ENCODE results near the gene FAM118A. TPM values are rescaled to one million over a fixed set of nuclear protein-coding genes. Genes with fewer than 3 reads are reported as not detected.
"Not testable (repeated sequence)": the region's sequence is repeated elsewhere in the genome, so short reads cannot be mapped to it uniquely, and the experiment has no call there.

The FAM118A gene
- total RNA-seq (2021), result 34.3 and 37.9 TPM in 2 replicates
- long read RNA-seq, transcript FAM118A-211 (4 exons, 756 nt), result major isoform, 24 of 158 reads
- long read RNA-seq, partial matches to known transcripts, result 97 of 158 reads
- long read RNA-seq, other reads (novel, unspliced or antisense), result 35 of 158 reads

DNA sequence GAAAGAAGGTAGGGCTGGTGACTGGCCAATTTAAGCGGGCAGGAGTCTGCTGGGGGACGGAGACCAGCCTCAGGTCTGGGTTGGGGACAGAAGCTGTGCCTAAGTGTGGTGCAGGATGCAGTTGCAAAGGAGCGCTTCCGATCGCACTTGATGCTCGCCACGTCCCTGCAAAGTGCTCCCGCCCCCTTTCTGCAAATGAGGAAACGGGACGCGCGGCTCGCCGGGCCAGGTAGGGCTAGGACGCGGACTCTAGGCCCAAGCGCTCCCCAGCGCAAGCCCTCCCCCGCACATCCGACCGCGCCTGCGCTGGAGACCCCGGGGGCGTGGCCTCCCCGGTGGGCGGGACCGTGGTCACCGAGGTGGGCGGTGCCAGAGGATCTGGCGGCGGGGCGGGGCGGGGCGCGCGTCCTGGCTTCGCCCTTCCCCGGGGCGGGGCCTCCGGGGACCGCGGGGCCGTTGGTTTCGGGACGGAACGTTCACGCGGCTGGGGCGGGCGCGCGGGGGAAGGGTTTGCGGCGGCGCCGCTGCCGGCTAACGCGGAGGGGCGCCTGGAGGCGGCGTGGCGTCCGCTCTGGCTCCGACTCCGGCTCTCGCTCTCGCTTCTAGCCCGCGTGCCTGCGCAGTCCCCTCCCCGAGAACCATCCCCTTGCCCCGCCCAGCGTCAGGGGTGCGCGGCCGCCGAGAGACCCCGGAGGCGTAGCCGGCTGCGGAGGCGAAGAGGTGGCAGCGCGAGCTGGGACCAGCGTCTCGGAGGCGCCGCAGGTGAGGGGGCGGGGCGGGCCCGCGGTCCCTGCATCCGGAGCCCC lies at the start of gene FAM118A:
Gene FAM118A, plus strand, starts transcription at position 513 of the 806 bp plus-strand sequence. CDS start 12,446 bp downstream, outside the sequence.
- Histone ChIP-seq H4K91ac (ENCODE audit: insufficient read length, low read depth, low read length) (no peak within 1 kb of the TSS), H4K8ac (replicated peaks; ENCODE audit: insufficient read length, low read depth, low read length) (no peak within 1 kb of the TSS), H3K14ac (ENCODE audit: insufficient read depth, low read length) (peak within 1 kb of the TSS; percentile 62), H3T11ph (ENCODE audit: low read length) (no peak within 1 kb of the TSS), H2BK20ac (ENCODE audit: low read depth, low read length, poor library complexity, severe bottlenecking) (no peak within 1 kb of the TSS), H2BK120ac (ENCODE audit: low read depth, low read length, poor library complexity, severe bottlenecking) (no peak within 1 kb of the TSS), H3K23me2 (ENCODE audit: insufficient read length, low read depth, low read length, poor library complexity, severe bottlenecking) (peaks cover 13% of the 10 kb centered on the region), H4K5ac (ENCODE audit: insufficient read length, low read depth, low read length) (no peak within 1 kb of the TSS), H3K27me3 (ENCODE audit: insufficient read depth, low read length) (no peaks in the 10 kb centered on the region), H3K9ac (ENCODE audit: extremely low read depth, insufficient read length, low read length) (peak within 1 kb of the TSS; percentile 36), H3K27ac (ENCODE audit: insufficient read length, low read depth, low read length) (no peak within 1 kb of the TSS), H3K79me2 (ENCODE audit: insufficient read depth, low read length) (no peaks in the 10 kb centered on the region; the same call in 1 of the 2 replicates), H3K9me3 (ENCODE audit: control insufficient read depth, low read depth, low read length) (no peaks in the 10 kb centered on the region), H3K79me1 (ENCODE audit: insufficient read depth, low read depth, low read length, poor library complexity, severe bottlenecking) (no peaks in the 10 kb centered on the region), H2BK5ac (ENCODE audit: insufficient read length, low read length) (no peak within 1 kb of the TSS), H3K23ac (ENCODE audit: insufficient read length, low read depth, low read length) (no peak within 1 kb of the TSS), H2BK12ac (ENCODE audit: insufficient read length, low read depth, low read length) (no peak within 1 kb of the TSS), H3K4ac (ENCODE audit: low read depth, low read length) (no peak within 1 kb of the TSS), H2AK5ac (ENCODE audit: insufficient read length, low read length) (no peak within 1 kb of the TSS), H3K4me1 (ENCODE audit: insufficient read depth, low read length) (peaks cover 4% of the 10 kb centered on the region; the same call in 1 of the 2 replicates), H2BK15ac (ENCODE audit: low read depth, low read length) (no peak within 1 kb of the TSS), H3K4me2 (ENCODE audit: insufficient read depth, insufficient read length, low read length) (peak within 1 kb of the TSS; percentile 76), H3K56ac (ENCODE audit: insufficient read length, low read depth, low read length) (no peak within 1 kb of the TSS), H4K20me1 (ENCODE audit: control insufficient read depth, insufficient read depth, insufficient read length) (no peaks in the 10 kb centered on the region), H3K18ac (ENCODE audit: insufficient read length, low read depth, low read length) (peak within 1 kb of the TSS; percentile 59), H2AFZ (ENCODE audit: low read length) (no peak within 1 kb of the TSS)
- peak within 1 kb of the TSS; percentile 79 to 88 for H3K4me3 Mint-ChIP-seq
- no peaks in the 10 kb centered on the region for H3K9me3 Mint-ChIP-seq
- peaks cover 29 to 38% of the 10 kb centered on the region in 2 experiments for H3K4me1 Mint-ChIP-seq
- TF ChIP-seq, protein P1, sequence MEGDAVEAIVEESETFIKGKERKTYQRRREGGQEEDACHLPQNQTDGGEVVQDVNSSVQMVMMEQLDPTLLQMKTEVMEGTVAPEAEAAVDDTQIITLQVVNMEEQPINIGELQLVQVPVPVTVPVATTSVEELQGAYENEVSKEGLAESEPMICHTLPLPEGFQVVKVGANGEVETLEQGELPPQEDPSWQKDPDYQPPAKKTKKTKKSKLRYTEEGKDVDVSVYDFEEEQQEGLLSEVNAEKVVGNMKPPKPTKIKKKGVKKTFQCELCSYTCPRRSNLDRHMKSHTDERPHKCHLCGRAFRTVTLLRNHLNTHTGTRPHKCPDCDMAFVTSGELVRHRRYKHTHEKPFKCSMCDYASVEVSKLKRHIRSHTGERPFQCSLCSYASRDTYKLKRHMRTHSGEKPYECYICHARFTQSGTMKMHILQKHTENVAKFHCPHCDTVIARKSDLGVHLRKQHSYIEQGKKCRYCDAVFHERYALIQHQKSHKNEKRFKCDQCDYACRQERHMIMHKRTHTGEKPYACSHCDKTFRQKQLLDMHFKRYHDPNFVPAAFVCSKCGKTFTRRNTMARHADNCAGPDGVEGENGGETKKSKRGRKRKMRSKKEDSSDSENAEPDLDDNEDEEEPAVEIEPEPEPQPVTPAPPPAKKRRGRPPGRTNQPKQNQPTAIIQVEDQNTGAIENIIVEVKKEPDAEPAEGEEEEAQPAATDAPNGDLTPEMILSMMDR (conservative IDR thresholded peaks at IDR 0.05), result no peak
- peaks cover 9% of the 10 kb centered on the region for H3K27me3 Mint-ChIP-seq (ENCODE audit: low read depth)
- peak; percentile 97 for DNase-seq
- peak within 1 kb of the TSS; percentile 30 to 96 (median 73) for H3K27ac Mint-ChIP-seq
- WGBS (ENCODE audit: extremely low coverage, insufficient read length, low lambda C conversion rate), result no CpG with 5 or more reads among the region's 95 CpGs
- H3K36me3 Mint-ChIP-seq (ENCODE audit: insufficient read depth in 1 of 3, low read depth in 3 of 3), result peaks cover 4 to 7% (median 6%) of the 10 kb centered on the region in 3 experiments; a peak in 3 of 7 replicates

DNA sequence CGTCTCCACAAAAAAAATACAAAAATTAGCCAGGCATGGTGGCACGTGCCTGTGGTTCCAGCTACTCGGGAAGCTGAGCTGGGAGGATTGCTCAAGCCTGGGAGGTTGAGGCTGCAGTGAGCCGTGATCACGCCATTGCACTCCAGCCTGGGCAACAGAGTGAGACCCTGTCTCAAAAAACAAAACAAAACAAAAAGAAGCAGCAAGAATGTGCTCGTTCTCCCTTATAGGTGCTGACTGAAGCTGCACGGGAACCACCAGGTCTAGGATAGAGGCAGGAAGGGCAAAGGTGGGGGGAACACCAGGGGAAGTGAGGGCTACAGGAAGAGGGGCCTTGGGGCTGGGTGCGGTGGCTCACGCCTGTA lies 49.4 kb upstream of the FAM118A start:
- not testable (repeated sequence) for H3K9me3 Mint-ChIP-seq; H2BK120ac ChIP-seq (ENCODE audit: low read depth, low read length, poor library complexity, severe bottlenecking); H3K79me2 ChIP-seq (ENCODE audit: insufficient read depth, low read length); H2BK12ac ChIP-seq (ENCODE audit: insufficient read length, low read depth, low read length); H2BK15ac ChIP-seq (ENCODE audit: low read depth, low read length); H3K79me1 ChIP-seq (ENCODE audit: insufficient read depth, low read depth, low read length, poor library complexity, severe bottlenecking); H3K56ac ChIP-seq (ENCODE audit: insufficient read length, low read depth, low read length); H3K4me3 Mint-ChIP-seq; H3K23ac ChIP-seq (ENCODE audit: insufficient read length, low read depth, low read length); H3K9ac ChIP-seq (ENCODE audit: extremely low read depth, insufficient read length, low read length); H4K5ac ChIP-seq (ENCODE audit: insufficient read length, low read depth, low read length); H2AK5ac ChIP-seq (ENCODE audit: insufficient read length, low read length); H3K27ac Mint-ChIP-seq; H2AFZ ChIP-seq (ENCODE audit: low read length); H3K9me3 ChIP-seq (ENCODE audit: control insufficient read depth, low read depth, low read length); H2BK5ac ChIP-seq (ENCODE audit: insufficient read length, low read length); H3K14ac ChIP-seq (ENCODE audit: insufficient read depth, low read length); H3K23me2 ChIP-seq (ENCODE audit: insufficient read length, low read depth, low read length, poor library complexity, severe bottlenecking); H2BK20ac ChIP-seq (ENCODE audit: low read depth, low read length, poor library complexity, severe bottlenecking); H3K27me3 ChIP-seq (ENCODE audit: insufficient read depth, low read length); H3K27ac ChIP-seq (ENCODE audit: insufficient read length, low read depth, low read length); H3K4me1 ChIP-seq (ENCODE audit: insufficient read depth, low read length); H3K36me3 Mint-ChIP-seq (ENCODE audit: insufficient read depth in 1 of 3, low read depth in 3 of 3); H4K20me1 ChIP-seq (ENCODE audit: control insufficient read depth, insufficient read depth, insufficient read length); H3K18ac ChIP-seq (ENCODE audit: insufficient read length, low read depth, low read length); H4K8ac ChIP-seq (replicated peaks; ENCODE audit: insufficient read length, low read depth, low read length); H3T11ph ChIP-seq (ENCODE audit: low read length); H3K4me2 ChIP-seq (ENCODE audit: insufficient read depth, insufficient read length, low read length); H3K4ac ChIP-seq (ENCODE audit: low read depth, low read length); H4K91ac ChIP-seq (ENCODE audit: insufficient read length, low read depth, low read length); DNase-seq
- Mint-ChIP-seq H3K27me3 (ENCODE audit: low read depth) (peaks cover 40% of the 10 kb centered on the region), H3K4me1 (peaks cover 3 to 12% of the 10 kb centered on the region in 2 experiments)
- WGBS (ENCODE audit: extremely low coverage, insufficient read length, low lambda C conversion rate), result no CpG with 5 or more reads among the region's 9 CpGs
